ENCODE measurements around the gene AATF.
A peak's percentile ranks its signal among the peaks of the same experiment; 100 is the strongest.

Gene AATF

GRCh38 chr17:36941265-36942010, 7.3 kb upstream of the AATF start:
- no peak for DNase-seq (ENCODE audit: low read depth)

- DNase-seq (ENCODE audit: low read depth) = no peak
These were observed 6.6 kb upstream of the AATF start for GRCh38 chr17:36942019-36942599.

- no peak for DNase-seq (ENCODE audit: low read depth)
These were observed 6.1 kb upstream of the AATF start for GRCh38 chr17:36942631-36943125.

GRCh38 chr17:36943250-36944191, 5.2 kb upstream of the AATF start:
- DNase-seq (ENCODE audit: low read depth) = no peak

GRCh38 chr17:36944553-36944952, 4.2 kb upstream of the AATF start:
- DNase-seq (ENCODE audit: low read depth) = no peak

GRCh38 chr17:36945140-36945539, 3.6 kb upstream of the AATF start:
- no peak for DNase-seq (ENCODE audit: low read depth)

- no peak for DNase-seq (ENCODE audit: low read depth)
These were observed 2.6 kb upstream of the AATF start for GRCh38 chr17:36945959-36946725.

- DNase-seq (ENCODE audit: low read depth) = no peak
These were observed 2.0 kb upstream of the AATF start for GRCh38 chr17:36946726-36947091.

GRCh38 chr17:36947922-36948716, 635 bp upstream of the AATF start:
- DNase-seq (ENCODE audit: low read depth) = no peak

- no peak for DNase-seq (ENCODE audit: low read depth)
These were observed 740 bp downstream of the AATF start for GRCh38 chr17:36949461-36949927.

- no peak for DNase-seq (ENCODE audit: low read depth)
These were observed 1.3 kb downstream of the AATF start for GRCh38 chr17:36950027-36950426.

GRCh38 chr17:36951084-36951789, 2.5 kb downstream of the AATF start:
- DNase-seq (ENCODE audit: low read depth) = no peak

GRCh38 chr17:36971508-36971907, 22.8 kb downstream of the AATF start:
- no peak for DNase-seq (ENCODE audit: low read depth)

GRCh38 chr17:36972186-36972700, 23.5 kb downstream of the AATF start:
- no peak for DNase-seq (ENCODE audit: low read depth)

- no peak for DNase-seq (ENCODE audit: low read depth)
These were observed 24.2 kb downstream of the AATF start for GRCh38 chr17:36972905-36973304.

- no peak for DNase-seq (ENCODE audit: low read depth)
These were observed 27.3 kb downstream of the AATF start for GRCh38 chr17:36975922-36976515.

- no peak for DNase-seq (ENCODE audit: low read depth)
These were observed 28.3 kb downstream of the AATF start for GRCh38 chr17:36977066-36977465.

GRCh38 chr17:36977568-36977967, 28.8 kb downstream of the AATF start:
- no peak for DNase-seq (ENCODE audit: low read depth)

- DNase-seq (ENCODE audit: low read depth) = peak; percentile 34
These were observed 30.2 kb downstream of the AATF start for GRCh38 chr17:36978810-36979564.
